ENCODE results near the gene PRPF31. TPM values are rescaled to one million over a fixed set of nuclear protein-coding genes. Genes with fewer than 3 reads are reported as not detected.
A peak's percentile ranks its signal among the peaks of the same experiment; 100 is the strongest.

PRPF31 gene
- total RNA-seq, 1 experiment from 2014 or later: 109 TPM

GRCh38 chr19:54160854-54161253, 45.3 kb downstream of the PRPF31 start:
- Histone ChIP-seq H3K36me3 (ENCODE audit: insufficient read depth, low read length, poor library complexity, severe bottlenecking) (peaks cover 21% of the 10 kb centered on the region), H3K27ac (ENCODE audit: low read depth, low read length, poor library complexity, severe bottlenecking) (peak overlapping the region; percentile 73), H3K4me3 (ENCODE audit: low read depth, low read length, poor library complexity, severe bottlenecking) (peak overlapping the region; percentile 63), H3K27me3 (replicated peaks; ENCODE audit: insufficient read depth, low read depth, low read length, poor library complexity) (no peaks in the 10 kb centered on the region), H3K4me1 (ENCODE audit: insufficient read depth, low read length, poor library complexity, severe bottlenecking) (peaks cover 9% of the 10 kb centered on the region), H3K9me3 (ENCODE audit: low read depth, low read length, poor library complexity, severe bottlenecking) (no peaks in the 10 kb centered on the region)
- ChIA-PET CTCF (no interaction called here), POLR2A (ENCODE audit: low non-redundant PET) (no interaction called here)
- TF ChIP-seq EZH2 (IDR thresholded peaks at IDR 0.05; ENCODE audit: borderline replicate concordance, low read depth, low read length, poor library complexity, severe bottlenecking) (no peak), CTCF (conservative IDR thresholded peaks at IDR 0.05; ENCODE audit: low read depth, low read length) (no peak)
- no TSS peak for BruUV-seq (replicated peaks)
- no peak for DNase-seq (ENCODE audit: low spot score)
- intact Hi-C loops (cut with micrococcal nuclease; ENCODE audit: unreplicated experiment): loop anchor here (2.0 kb wide), 1 partner anchor 28 kb away; the partner anchor contains the start of gene MBOAT7

- Histone ChIP-seq H3K27ac (ENCODE audit: low read depth, low read length, poor library complexity, severe bottlenecking) (no peak overlapping the region), H3K9me3 (ENCODE audit: low read depth, low read length, poor library complexity, severe bottlenecking) (no peaks in the 10 kb centered on the region), H3K27me3 (replicated peaks; ENCODE audit: insufficient read depth, low read depth, low read length, poor library complexity) (no peaks in the 10 kb centered on the region), H3K36me3 (ENCODE audit: insufficient read depth, low read length, poor library complexity, severe bottlenecking) (peaks cover 7% of the 10 kb centered on the region), H3K4me3 (ENCODE audit: low read depth, low read length, poor library complexity, severe bottlenecking) (peak overlapping the region; percentile 43), H3K4me1 (ENCODE audit: insufficient read depth, low read length, poor library complexity, severe bottlenecking) (peaks cover 9% of the 10 kb centered on the region)
- DNase-seq (ENCODE audit: low spot score): peak; percentile 85
- BruUV-seq (replicated peaks): no TSS peak
- ChIA-PET CTCF (no interaction called here), POLR2A (ENCODE audit: low non-redundant PET) (no interaction called here)
- intact Hi-C loops (cut with micrococcal nuclease; ENCODE audit: unreplicated experiment): no loop called here
- TF ChIP-seq CTCF (conservative IDR thresholded peaks at IDR 0.05; ENCODE audit: low read depth, low read length): no peak
- TF ChIP-seq EZH2 (IDR thresholded peaks at IDR 0.05; ENCODE audit: borderline replicate concordance, low read depth, low read length, poor library complexity, severe bottlenecking): no peak
Measured at GRCh38 chr19:54162241-54162805, 46.8 kb downstream of the PRPF31 start.

GRCh38 chr19:54162884-54163283, 47.3 kb downstream of the PRPF31 start:
- DNase-seq (ENCODE audit: low spot score): no peak
- CTCF ChIA-PET: no interaction called here
- intact Hi-C loops (cut with micrococcal nuclease; ENCODE audit: unreplicated experiment): no loop called here
- Histone ChIP-seq H3K4me3 (ENCODE audit: low read depth, low read length, poor library complexity, severe bottlenecking) (no peak overlapping the region), H3K27ac (ENCODE audit: low read depth, low read length, poor library complexity, severe bottlenecking) (no peak overlapping the region), H3K27me3 (replicated peaks; ENCODE audit: insufficient read depth, low read depth, low read length, poor library complexity) (no peaks in the 10 kb centered on the region), H3K36me3 (ENCODE audit: insufficient read depth, low read length, poor library complexity, severe bottlenecking) (peaks cover 2% of the 10 kb centered on the region), H3K9me3 (ENCODE audit: low read depth, low read length, poor library complexity, severe bottlenecking) (no peaks in the 10 kb centered on the region), H3K4me1 (ENCODE audit: insufficient read depth, low read length, poor library complexity, severe bottlenecking) (peaks cover 9% of the 10 kb centered on the region)
- TF ChIP-seq CTCF (conservative IDR thresholded peaks at IDR 0.05; ENCODE audit: low read depth, low read length): no peak
- TF ChIP-seq EZH2 (IDR thresholded peaks at IDR 0.05; ENCODE audit: borderline replicate concordance, low read depth, low read length, poor library complexity, severe bottlenecking): no peak
- BruUV-seq (replicated peaks): no TSS peak
- POLR2A ChIA-PET (ENCODE audit: low non-redundant PET): no interaction called here

Measured in A673 (cell line).